A549 treated with GW870086 at 1 μM for 4 hours (cell line): ENCODE measurements around the gene NUMBL. TPM values are rescaled to one million over a fixed set of nuclear protein-coding genes. Genes with fewer than 3 reads are reported as not detected.

Source experiments
- total RNA-seq: library from RNA; stranded (reverse); fragments of 200-300 nt; extraction: Qiagen RNA extraction; gene quantifications from 5 replicates; pipeline ENCODE4 v1.2.3, GENCODE V29; 2022; ENCODE audit warnings: low read depth

NUMBL gene
- total RNA-seq, result 55.3 to 82.4 TPM (median 72.5 TPM) in 5 replicates

GRCh38 chr19:40690050-40690692 is at the start of gene NUMBL:
Gene NUMBL (minus strand): TSS chr19:40690651. CDS start chr19:40690483, 168 bp downstream.

GRCh38 chr19:40716482-40717324 is 26.3 kb upstream of the NUMBL start, which contains the start of the genes COQ8B and ITPKC:
Gene COQ8B (minus strand): TSS chr19:40716886. CDS start chr19:40714632, 2,254 bp downstream.
Gene ITPKC (plus strand): TSS chr19:40717112. CDS start chr19:40717136, 24 bp downstream.

Other genes with a start within 250 kb of the NUMBL start
- 35.9 to 49.7 TPM (median 45.5 TPM) in 5 replicates for gene SERTAD3, start 246.3 kb downstream of the NUMBL start, total RNA-seq
- gene BLVRB, start 224.9 kb downstream of the NUMBL start, total RNA-seq, result 262 to 364 TPM (median 307 TPM) in 5 replicates
- 0.52 to 0.77 TPM (median 0.65 TPM) in 5 replicates for gene SPTBN4, start 223.7 kb downstream of the NUMBL start, total RNA-seq
- gene SHKBP1, start 113.8 kb downstream of the NUMBL start, total RNA-seq, result 102 to 140 TPM (median 128 TPM) in 5 replicates
- gene LTBP4, start 89.3 kb downstream of the NUMBL start, total RNA-seq, result 39.9 to 56.8 TPM (median 50.4 TPM) in 5 replicates
- gene COQ8B, start 26.2 kb upstream of the NUMBL start, total RNA-seq, result 74.3 to 95.8 TPM (median 86.7 TPM) in 5 replicates
- gene ITPKC, start 26.5 kb upstream of the NUMBL start, total RNA-seq, result 29.6 to 39.9 TPM (median 35.7 TPM) in 5 replicates
- 14.9 to 18.5 TPM (median 17.5 TPM) in 5 replicates for gene ACTMAP, start 59.8 kb upstream of the NUMBL start, total RNA-seq
- gene SNRPA, start 60.6 kb upstream of the NUMBL start, total RNA-seq, result 146 to 179 TPM (median 154 TPM) in 5 replicates
- not detected in 5 replicates for gene MIA, start 84.9 kb upstream of the NUMBL start, total RNA-seq
- 14.1 to 21.1 TPM (median 18.3 TPM) in 5 replicates for gene RAB4B, start 87.6 kb upstream of the NUMBL start, total RNA-seq
- gene EGLN2, start 108.5 kb upstream of the NUMBL start, total RNA-seq, result 74.8 to 93.5 TPM (median 90.2 TPM) in 5 replicates
- gene CYP2A6, start 159.8 kb upstream of the NUMBL start, total RNA-seq, result not detected in 5 replicates
- gene CYP2A7, start 191.6 kb upstream of the NUMBL start, total RNA-seq, result not detected in 5 replicates